Esophagus squamous epithelium (tissue), 5 donors: ENCODE results near the gene FOXP1. TPM values are rescaled to one million over a fixed set of nuclear protein-coding genes. Genes with fewer than 3 reads are reported as not detected.
A peak's percentile ranks its signal among the peaks of the same experiment; 100 is the strongest.

Experiments used
- DNase-seq: peaks from one replicate; lab custom pipeline; 2025; lab: John Stamatoyannopoulos, UW
- H3K27ac ChIP-seq, 4 donors: fragments of 200-600 bp; sonication (generic); one replicate each; pipeline ENCODE4 v1.5.1; 2016 to 2019; ENCODE audit warnings: mild to moderate bottlenecking in 1 of 4
- H3K27me3 ChIP-seq, 4 donors: fragments of 200-600 bp; sonication (generic); 1 replicate in 3 of 4; 2 replicates in 1 of 4; pipeline versions ENCODE4 v1.5.1 to v1.6.0; 2017 to 2021; ENCODE audit warnings: antibody characterized with exemption in 1 of 4
- H3K36me3 ChIP-seq, 3 donors: fragments of 200-600 bp; sonication (generic); one replicate each; pipeline ENCODE4 v1.5.1; 2016 to 2019
- H3K4me1 ChIP-seq, 3 donors: fragments of 200-600 bp; sonication (generic); one replicate each; pipeline ENCODE4 v1.5.1; 2017 to 2019
- H3K4me3 ChIP-seq, 4 donors: fragments of 200-600 bp; sonication (generic); 1 replicate in 3 of 4; 2 replicates in 1 of 4; pipeline ENCODE4 v1.5.1; 2016 to 2019; ENCODE audit warnings: mild to moderate bottlenecking in 2 of 4, moderate library complexity in 1 of 4
- H3K9me3 ChIP-seq, 3 donors: fragments of 200-600 bp; sonication (generic); one replicate each; pipeline ENCODE4 v1.5.1; 2016 to 2019
- POLR2A ChIP-seq, 4 donors: fragments of 450-650 bp; IDR thresholded peaks; one replicate each; pipeline ENCODE4 v1.6.1; 2017; ENCODE audit warnings: antibody characterized with exemption in 4 of 4, mild to moderate bottlenecking in 4 of 4, moderate library complexity in 3 of 4
- WGBS, 2 donors: methylation state at CpG; one replicate each; pipeline ENCODE4 v1.1.5; 2018; 5-methylcytosine and 5-hydroxymethylcytosine counted together
- intact Hi-C: fragments of 100-400 bp; cut with DNase I; formaldehyde crosslinking; loops from one replicate; pipeline ENCODE4 v1.15.0; 2022
- total RNA-seq, 4 donors: library from RNA; depleted of rRNA; stranded (reverse); fragments of >200 nt; gene quantifications; one replicate each; pipeline ENCODE4 v1.1.0, GENCODE V29; 2016
- TF ChIP-seq, protein P1 (sequence below), 6 experiments: fragments of 450-650 bp in 4 of 6; fragments of 200-600 bp in 2 of 6; sonication (generic) in 2 of 6; IDR thresholded peaks; one replicate each; pipeline ENCODE4 v1.5.1; 2016 to 2019; ENCODE audit warnings: antibody characterized with exemption in 6 of 6, mild to moderate bottlenecking in 4 of 6, moderate library complexity in 4 of 6
- donor health status: DM: yes; HTN: yes; CAD: no.

The FOXP1 gene
- total RNA-seq, 4 donors from 2014 or later = 49.1 to 124 (median 61.1) TPM

DNA sequence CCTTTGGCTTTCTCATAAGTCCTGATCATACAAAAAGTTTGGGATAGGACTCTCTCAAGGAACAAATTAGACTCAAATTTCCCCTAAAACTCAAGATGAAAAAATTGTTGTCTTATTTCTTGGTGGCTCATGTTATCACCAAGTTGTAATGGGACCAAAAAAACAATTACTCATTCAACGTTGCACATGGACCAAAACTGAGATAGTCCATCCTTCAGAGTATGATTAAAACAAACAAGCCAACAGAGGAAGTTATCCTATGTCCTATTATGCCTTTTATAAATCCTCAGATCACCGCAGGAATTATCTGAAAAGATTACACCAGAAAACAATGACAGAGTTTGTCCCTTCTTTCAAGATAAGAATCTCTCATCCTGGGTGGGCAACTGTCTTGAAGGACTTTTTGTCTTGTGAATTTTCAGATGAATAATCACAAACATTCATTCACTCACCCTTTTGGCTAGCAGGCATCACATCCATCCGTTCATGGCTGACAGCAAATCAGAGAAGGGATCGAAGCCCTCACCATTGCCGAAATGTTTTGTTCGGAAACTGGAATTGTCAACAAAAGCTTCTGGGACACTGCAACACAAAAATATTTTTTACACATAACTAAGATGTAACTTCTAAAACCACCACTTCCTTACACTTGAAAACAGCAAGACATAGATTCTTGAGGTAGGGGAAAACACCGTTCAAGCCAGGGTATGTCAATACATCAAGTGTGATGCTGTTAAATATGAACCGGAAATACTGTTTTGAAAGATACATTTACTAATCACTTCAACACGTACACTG lies 90.4 kb downstream of the FOXP1 start:
- peaks cover 0 to 42% (median 0%) of the 10 kb centered on the region in 3 donors for H3K36me3 ChIP-seq
- TF ChIP-seq, protein P1, sequence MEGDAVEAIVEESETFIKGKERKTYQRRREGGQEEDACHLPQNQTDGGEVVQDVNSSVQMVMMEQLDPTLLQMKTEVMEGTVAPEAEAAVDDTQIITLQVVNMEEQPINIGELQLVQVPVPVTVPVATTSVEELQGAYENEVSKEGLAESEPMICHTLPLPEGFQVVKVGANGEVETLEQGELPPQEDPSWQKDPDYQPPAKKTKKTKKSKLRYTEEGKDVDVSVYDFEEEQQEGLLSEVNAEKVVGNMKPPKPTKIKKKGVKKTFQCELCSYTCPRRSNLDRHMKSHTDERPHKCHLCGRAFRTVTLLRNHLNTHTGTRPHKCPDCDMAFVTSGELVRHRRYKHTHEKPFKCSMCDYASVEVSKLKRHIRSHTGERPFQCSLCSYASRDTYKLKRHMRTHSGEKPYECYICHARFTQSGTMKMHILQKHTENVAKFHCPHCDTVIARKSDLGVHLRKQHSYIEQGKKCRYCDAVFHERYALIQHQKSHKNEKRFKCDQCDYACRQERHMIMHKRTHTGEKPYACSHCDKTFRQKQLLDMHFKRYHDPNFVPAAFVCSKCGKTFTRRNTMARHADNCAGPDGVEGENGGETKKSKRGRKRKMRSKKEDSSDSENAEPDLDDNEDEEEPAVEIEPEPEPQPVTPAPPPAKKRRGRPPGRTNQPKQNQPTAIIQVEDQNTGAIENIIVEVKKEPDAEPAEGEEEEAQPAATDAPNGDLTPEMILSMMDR (IDR thresholded peaks at IDR 0.05) = no peak
- no peak for TF ChIP-seq POLR2A (IDR thresholded peaks at IDR 0.05)
- no peak overlapping the region for H3K4me3 ChIP-seq
- DNase-seq = no peak
- no peak overlapping the region for H3K27ac ChIP-seq
- WGBS, 2 donors = 73 to 83% methylated on average over 9 of the region's 9 CpGs
- H3K9me3 ChIP-seq = peaks cover 0 to 7% (median 4%) of the 10 kb centered on the region in 3 donors
- peaks cover 8 to 25% (median 15%) of the 10 kb centered on the region in 3 donors for H3K4me1 ChIP-seq
- intact Hi-C loops = no loop called here
- H3K27me3 ChIP-seq = no peaks in the 10 kb centered on the region

DNA sequence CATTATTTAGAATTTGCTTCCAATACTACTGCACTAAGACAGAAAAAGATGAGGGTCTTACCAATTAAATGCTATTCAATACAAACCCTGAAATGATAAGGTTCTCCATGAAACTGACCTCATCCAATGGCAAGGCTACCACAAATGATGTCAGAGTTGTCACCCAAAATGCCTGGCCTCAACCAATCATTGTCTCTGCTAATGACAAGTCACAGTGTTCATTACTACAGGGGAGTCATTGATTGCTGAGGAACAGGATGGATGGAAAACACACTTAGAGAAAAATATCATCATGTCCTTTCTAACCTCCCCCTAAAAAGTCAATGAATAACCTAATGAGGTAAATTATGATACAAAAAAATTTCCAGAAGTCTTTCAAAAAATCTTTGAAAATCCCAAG lies 91.0 kb downstream of the FOXP1 start:
- H3K27ac ChIP-seq = no peak overlapping the region
- no peak for DNase-seq
- TF ChIP-seq, protein P1 (IDR thresholded peaks at IDR 0.05) = no peak
- TF ChIP-seq POLR2A (IDR thresholded peaks at IDR 0.05) = no peak
- H3K4me1 ChIP-seq = peaks cover 8 to 19% (median 9%) of the 10 kb centered on the region in 3 donors
- H3K4me3 ChIP-seq = no peak overlapping the region
- intact Hi-C loops = no loop called here
- H3K27me3 ChIP-seq = no peaks in the 10 kb centered on the region
- H3K36me3 ChIP-seq = peaks cover 0 to 42% (median 0%) of the 10 kb centered on the region in 3 donors
- peaks cover 0 to 7% (median 4%) of the 10 kb centered on the region in 3 donors for H3K9me3 ChIP-seq

DNA sequence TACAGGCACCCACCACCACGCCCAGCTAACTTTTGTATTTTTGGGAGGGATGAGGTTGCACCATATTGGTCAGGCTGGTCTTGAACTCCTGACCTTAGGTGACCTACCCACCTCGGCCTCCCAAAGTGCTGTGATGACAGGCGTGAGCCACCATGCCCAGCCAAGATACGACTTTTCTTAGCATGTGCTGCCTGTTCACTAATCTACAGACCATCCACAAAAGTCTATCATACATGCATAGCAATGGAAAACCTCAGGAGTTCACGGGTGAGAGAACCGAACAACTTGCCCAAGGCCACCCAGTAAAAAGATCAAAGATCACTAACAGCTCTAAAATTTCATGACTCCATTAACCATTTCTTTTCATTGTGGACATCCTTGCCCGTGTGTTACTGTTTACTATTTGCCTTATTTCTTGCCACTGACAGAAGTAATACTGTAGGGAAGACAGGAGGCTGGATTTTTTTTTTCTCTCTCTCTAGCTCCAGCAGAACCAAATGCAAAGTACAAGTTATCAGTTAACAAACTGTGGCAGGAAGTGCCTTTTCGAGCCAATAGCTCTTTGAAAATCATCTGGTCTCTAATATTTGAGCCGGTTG lies 92.3 kb downstream of the FOXP1 start:
- H3K4me1 ChIP-seq = peaks cover 3 to 7% (median 4%) of the 10 kb centered on the region in 3 donors
- no peak overlapping the region for H3K27ac ChIP-seq
- peaks cover 0 to 42% (median 0%) of the 10 kb centered on the region in 3 donors for H3K36me3 ChIP-seq
- no peak overlapping the region for H3K4me3 ChIP-seq
- no peak for DNase-seq
- no peaks in the 10 kb centered on the region for H3K27me3 ChIP-seq
- 81 to 87% methylated on average over 7 to 9 of the region's 9 CpGs for WGBS, 2 donors
- peaks cover 0 to 7% (median 4%) of the 10 kb centered on the region in 3 donors for H3K9me3 ChIP-seq
- intact Hi-C loops = no loop called here
- no peak for TF ChIP-seq POLR2A (IDR thresholded peaks at IDR 0.05)
- TF ChIP-seq, protein P1 (IDR thresholded peaks at IDR 0.05) = no peak

DNA sequence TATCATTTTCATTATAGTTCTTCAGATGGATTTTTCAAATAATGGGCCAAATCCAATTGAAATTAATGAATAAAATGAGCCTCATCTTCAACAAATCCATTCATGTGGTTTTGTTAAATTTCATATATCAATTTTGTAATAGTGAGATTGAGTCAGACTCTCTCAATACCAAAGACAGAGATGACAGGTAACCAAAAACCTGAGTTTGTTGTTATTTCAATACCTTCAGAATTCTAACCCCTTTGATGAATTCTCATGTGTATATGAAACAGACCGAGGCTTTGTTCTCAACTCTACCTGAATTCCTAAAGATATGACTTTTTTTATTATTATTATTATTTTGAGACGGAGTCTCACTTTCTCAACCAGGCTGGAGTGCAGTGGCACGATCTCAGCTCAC lies 92.8 kb downstream of the FOXP1 start:
- no peak for DNase-seq
- H3K27me3 ChIP-seq = no peaks in the 10 kb centered on the region
- 94 to 96% methylated on average over 3 of the region's 3 CpGs for WGBS, 2 donors
- H3K27ac ChIP-seq = no peak overlapping the region
- H3K4me1 ChIP-seq = peaks cover 0 to 1% (median under 1%) of the 10 kb centered on the region in 3 donors
- intact Hi-C loops = no loop called here
- no peak overlapping the region for H3K4me3 ChIP-seq
- H3K36me3 ChIP-seq = peaks cover 0 to 42% (median 0%) of the 10 kb centered on the region in 3 donors
- no peak for TF ChIP-seq POLR2A (IDR thresholded peaks at IDR 0.05)
- TF ChIP-seq, protein P1 (IDR thresholded peaks at IDR 0.05) = no peak
- H3K9me3 ChIP-seq = peaks cover 0 to 7% (median 4%) of the 10 kb centered on the region in 3 donors

DNA sequence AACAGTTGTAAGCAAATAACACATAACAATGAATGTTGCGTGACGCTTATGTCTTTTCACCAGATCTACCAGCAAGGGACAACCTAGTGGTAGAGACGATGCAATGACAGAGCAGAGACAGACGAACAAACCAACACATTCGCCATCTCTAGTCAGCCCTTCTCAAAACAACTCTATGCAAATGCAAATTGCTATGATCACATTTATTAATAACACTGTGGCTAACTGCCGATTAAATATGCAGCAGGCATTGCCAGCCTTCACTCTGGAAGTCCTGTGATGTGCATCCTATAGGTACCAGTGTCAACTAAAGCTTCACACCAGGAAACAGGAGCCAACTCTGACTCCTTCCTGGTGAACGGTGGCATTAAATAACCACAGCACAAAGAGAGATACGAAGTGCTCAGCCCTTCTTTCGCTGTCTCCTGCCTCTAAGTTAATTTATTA lies 94.2 kb downstream of the FOXP1 start:
- Histone ChIP-seq H3K4me1 (no peaks in the 10 kb centered on the region), H3K9me3 (peaks cover 0 to 7% (median 4%) of the 10 kb centered on the region in 3 donors), H3K36me3 (peaks cover 0 to 42% (median 0%) of the 10 kb centered on the region in 3 donors), H3K27me3 (no peaks in the 10 kb centered on the region), H3K27ac (peak overlapping the region in 1 of 4 donors; percentile 18), H3K4me3 (no peak overlapping the region)
- 83 to 88% methylated on average over 9 of the region's 9 CpGs for WGBS, 2 donors
- intact Hi-C loops = no loop called here
- DNase-seq = no peak
- TF ChIP-seq, protein P1 (IDR thresholded peaks at IDR 0.05) = no peak
- no peak for TF ChIP-seq POLR2A (IDR thresholded peaks at IDR 0.05)
